ENCODE measurements around the gene EDA.

EDA gene

DNA sequence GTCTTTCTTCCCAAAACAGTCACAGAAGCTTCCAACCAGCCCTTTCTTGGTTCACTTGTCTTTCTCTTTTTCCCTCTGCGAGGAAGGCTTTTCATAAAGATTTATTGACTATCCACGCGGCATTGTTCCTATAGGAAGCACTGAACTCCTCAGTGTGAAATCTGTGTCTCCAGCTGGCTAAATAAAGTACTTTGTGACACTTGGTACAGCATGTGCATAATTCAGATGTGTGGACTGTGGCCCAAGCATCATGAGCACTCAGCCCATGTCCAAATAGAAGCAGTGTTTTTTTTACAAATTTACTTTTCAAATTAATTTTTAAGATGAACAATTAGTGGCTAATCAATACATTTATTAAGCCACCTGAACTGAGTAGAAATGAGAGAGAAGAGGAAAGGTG is 146.4 kb downstream of the EDA start:
- Histone ChIP-seq H3K79me2 (ENCODE audit: low read length) (no peaks in the 10 kb centered on the region), H3K27ac (ENCODE audit: low read length) (no peak overlapping the region), H3K9ac (ENCODE audit: low read length) (no peak overlapping the region), H3K36me3 (replicated peaks; ENCODE audit: insufficient read depth, low read length) (no peaks in the 10 kb centered on the region), H3K9me3 (replicated peaks; ENCODE audit: insufficient read depth, low read length) (no peaks in the 10 kb centered on the region), H3K27me3 (replicated peaks; ENCODE audit: insufficient read depth, low read length) (no peaks in the 10 kb centered on the region), H3K9me2 (replicated peaks; ENCODE audit: insufficient read depth, low read length) (no peaks in the 10 kb centered on the region), H2AFZ (ENCODE audit: low read length) (no peak overlapping the region), H3F3A (ENCODE audit: insufficient read depth, low read length) (no peaks in the 10 kb centered on the region), H4K20me1 (ENCODE audit: insufficient read depth, low read length) (no peaks in the 10 kb centered on the region), H3K4me3 (ENCODE audit: low read length) (no peak overlapping the region), H3K4me2 (ENCODE audit: low read depth, low read length) (no peak overlapping the region), H3K4me1 (ENCODE audit: low read length) (no peaks in the 10 kb centered on the region)
- TF ChIP-seq EZH2phosphoT487 (IDR thresholded peaks at IDR 0.05; ENCODE audit: low read length) = no peak
- TF ChIP-seq EZH2 (optimal IDR thresholded peaks at IDR 0.05; ENCODE audit: low read depth, low read length) = no peak
- TF ChIP-seq, protein P1, sequence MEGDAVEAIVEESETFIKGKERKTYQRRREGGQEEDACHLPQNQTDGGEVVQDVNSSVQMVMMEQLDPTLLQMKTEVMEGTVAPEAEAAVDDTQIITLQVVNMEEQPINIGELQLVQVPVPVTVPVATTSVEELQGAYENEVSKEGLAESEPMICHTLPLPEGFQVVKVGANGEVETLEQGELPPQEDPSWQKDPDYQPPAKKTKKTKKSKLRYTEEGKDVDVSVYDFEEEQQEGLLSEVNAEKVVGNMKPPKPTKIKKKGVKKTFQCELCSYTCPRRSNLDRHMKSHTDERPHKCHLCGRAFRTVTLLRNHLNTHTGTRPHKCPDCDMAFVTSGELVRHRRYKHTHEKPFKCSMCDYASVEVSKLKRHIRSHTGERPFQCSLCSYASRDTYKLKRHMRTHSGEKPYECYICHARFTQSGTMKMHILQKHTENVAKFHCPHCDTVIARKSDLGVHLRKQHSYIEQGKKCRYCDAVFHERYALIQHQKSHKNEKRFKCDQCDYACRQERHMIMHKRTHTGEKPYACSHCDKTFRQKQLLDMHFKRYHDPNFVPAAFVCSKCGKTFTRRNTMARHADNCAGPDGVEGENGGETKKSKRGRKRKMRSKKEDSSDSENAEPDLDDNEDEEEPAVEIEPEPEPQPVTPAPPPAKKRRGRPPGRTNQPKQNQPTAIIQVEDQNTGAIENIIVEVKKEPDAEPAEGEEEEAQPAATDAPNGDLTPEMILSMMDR (IDR thresholded peaks at IDR 0.05; ENCODE audit: low read length) = no peak
- DNase-seq = no peak

DNA sequence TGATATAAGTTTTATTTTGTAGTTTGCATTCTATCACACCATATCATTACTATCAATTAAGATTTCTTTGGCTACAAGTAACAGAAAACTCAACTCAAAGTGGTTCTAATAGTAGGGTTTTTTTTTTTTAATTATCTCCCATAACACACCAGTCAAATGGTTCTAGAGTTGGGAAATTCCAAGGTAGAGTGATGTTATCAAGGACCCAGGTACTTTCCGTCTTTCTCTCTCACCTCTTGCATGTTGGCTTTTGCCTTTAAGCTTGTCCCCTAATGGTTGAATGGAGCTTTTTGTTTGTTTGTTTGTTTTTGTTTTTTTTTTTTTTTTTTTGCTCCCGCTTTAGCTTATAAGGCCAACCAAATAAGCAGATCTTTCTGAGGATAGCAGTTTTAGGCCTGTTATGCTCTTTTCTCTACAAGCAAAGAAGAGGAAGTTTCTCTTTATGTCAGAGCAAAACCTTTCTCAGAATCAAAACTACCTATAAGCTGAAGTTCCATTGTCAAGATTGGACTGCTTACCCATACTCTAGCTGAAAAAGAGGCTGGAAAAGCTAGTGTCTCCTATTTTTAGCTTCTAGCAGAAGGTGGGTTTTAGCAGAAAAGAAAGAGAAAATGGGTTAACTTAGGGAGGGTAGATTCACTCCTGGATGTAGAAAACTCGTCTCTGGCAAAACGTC is 177.5 kb downstream of the EDA start:
- Histone ChIP-seq H3K27me3 (replicated peaks; ENCODE audit: insufficient read depth, low read length) (no peaks in the 10 kb centered on the region), H4K20me1 (ENCODE audit: insufficient read depth, low read length) (no peaks in the 10 kb centered on the region), H3K36me3 (replicated peaks; ENCODE audit: insufficient read depth, low read length) (no peaks in the 10 kb centered on the region), H2AFZ (ENCODE audit: low read length) (no peak overlapping the region), H3K27ac (ENCODE audit: low read length) (no peak overlapping the region), H3K9me2 (replicated peaks; ENCODE audit: insufficient read depth, low read length) (no peaks in the 10 kb centered on the region), H3K9ac (ENCODE audit: low read length) (no peak overlapping the region), H3K4me3 (ENCODE audit: low read length) (no peak overlapping the region), H3K4me1 (ENCODE audit: low read length) (no peaks in the 10 kb centered on the region), H3K9me3 (replicated peaks; ENCODE audit: insufficient read depth, low read length) (no peaks in the 10 kb centered on the region), H3K79me2 (ENCODE audit: low read length) (no peaks in the 10 kb centered on the region), H3K4me2 (ENCODE audit: low read depth, low read length) (no peak overlapping the region), H3F3A (ENCODE audit: insufficient read depth, low read length) (no peaks in the 10 kb centered on the region)
- no peak for DNase-seq
- TF ChIP-seq EZH2 (optimal IDR thresholded peaks at IDR 0.05; ENCODE audit: low read depth, low read length) (no peak), EZH2phosphoT487 (IDR thresholded peaks at IDR 0.05; ENCODE audit: low read length) (no peak)
- TF ChIP-seq, protein P1 (IDR thresholded peaks at IDR 0.05; ENCODE audit: low read length) = no peak

DNA sequence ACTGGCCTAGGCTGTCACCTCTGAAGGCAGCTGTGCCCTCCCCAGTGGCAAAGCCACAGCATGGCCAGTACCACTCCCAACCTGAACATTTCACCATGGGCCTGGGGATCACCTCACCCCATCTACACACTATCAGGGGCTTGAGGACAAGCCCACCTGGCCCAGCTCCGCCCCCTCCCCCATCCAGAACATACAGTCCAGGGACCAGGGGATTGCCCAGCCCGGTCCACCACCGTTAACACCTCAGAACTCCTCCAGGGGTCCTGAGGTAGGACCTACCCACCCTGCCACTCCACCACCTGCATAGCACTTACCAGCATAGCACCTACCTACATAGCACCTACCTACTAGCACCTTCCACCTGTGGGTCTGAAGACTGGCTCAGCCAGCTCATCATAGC is 179.8 kb downstream of the EDA start:
- Histone ChIP-seq H3K79me2 (ENCODE audit: low read length) (no peaks in the 10 kb centered on the region), H3K36me3 (replicated peaks; ENCODE audit: insufficient read depth, low read length) (no peaks in the 10 kb centered on the region), H3K27ac (ENCODE audit: low read length) (no peak overlapping the region), H3K9me2 (replicated peaks; ENCODE audit: insufficient read depth, low read length) (no peaks in the 10 kb centered on the region), H3K4me1 (ENCODE audit: low read length) (no peaks in the 10 kb centered on the region), H3F3A (ENCODE audit: insufficient read depth, low read length) (no peaks in the 10 kb centered on the region), H2AFZ (ENCODE audit: low read length) (no peak overlapping the region), H3K4me3 (ENCODE audit: low read length) (no peak overlapping the region), H3K9ac (ENCODE audit: low read length) (no peak overlapping the region), H4K20me1 (ENCODE audit: insufficient read depth, low read length) (no peaks in the 10 kb centered on the region), H3K27me3 (replicated peaks; ENCODE audit: insufficient read depth, low read length) (no peaks in the 10 kb centered on the region), H3K9me3 (replicated peaks; ENCODE audit: insufficient read depth, low read length) (no peaks in the 10 kb centered on the region), H3K4me2 (ENCODE audit: low read depth, low read length) (no peak overlapping the region)
- DNase-seq = no peak
- no peak for TF ChIP-seq EZH2 (optimal IDR thresholded peaks at IDR 0.05; ENCODE audit: low read depth, low read length)
- TF ChIP-seq, protein P1 (IDR thresholded peaks at IDR 0.05; ENCODE audit: low read length) = no peak
- no peak for TF ChIP-seq EZH2phosphoT487 (IDR thresholded peaks at IDR 0.05; ENCODE audit: low read length)
